ENCODE measurements around the gene AADACL2. TPM values are rescaled to one million over a fixed set of nuclear protein-coding genes. Genes with fewer than 3 reads are reported as not detected.

AADACL2 gene
- total and polyA plus RNA-seq, 9 of the 15 experiments (the other 6 are each of a cell fraction or from before 2014, with no cell fraction given), result not detected

DNA sequence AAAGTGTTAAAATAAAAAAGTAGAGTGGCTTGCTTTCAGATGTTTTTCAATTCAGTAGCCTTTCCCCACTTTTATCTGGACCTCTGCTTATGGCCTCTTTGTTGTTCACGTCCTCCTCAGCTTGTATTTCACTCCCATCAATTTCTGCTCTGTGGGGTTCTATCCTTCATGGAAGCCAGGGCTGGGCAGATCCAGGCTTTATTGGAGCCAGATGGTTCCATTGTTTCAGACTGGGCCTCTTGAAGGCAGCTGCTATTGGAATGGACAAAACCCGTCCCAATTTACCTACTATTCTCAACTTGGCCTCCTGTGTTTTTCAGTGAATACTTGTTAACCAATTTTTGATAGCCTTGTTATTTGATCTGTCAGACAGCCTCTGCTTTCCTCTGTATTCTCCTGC is 10.9 kb upstream of the AADACL2 start:
- intact Hi-C loops (cut with micrococcal nuclease) (no loop called here), in situ Hi-C loops (cut with MboI) (no loop called here)
- no peaks in the 10 kb centered on the region for H4K20me1 ChIP-seq (replicated peaks; ENCODE audit: control insufficient read depth, insufficient read depth, low read length)
- peaks cover 11% of the 10 kb centered on the region for H3K9me3 ChIP-seq (replicated peaks; ENCODE audit: control insufficient read depth, insufficient read depth, low read depth, low read length)
- H3K9ac ChIP-seq (ENCODE audit: insufficient read depth in 1 of 2, low read depth in 2 of 2, low read length in 2 of 2), result no peak overlapping the region
- no peak for DNase-seq (ENCODE audit: extremely low read depth in 1 of 4, low spot score in 3 of 4)
- no peak overlapping the region for H3K27ac ChIP-seq (ENCODE audit: extremely low read depth, low read depth, low read length)
- ChIA-PET POLR2A (no interaction called here), CTCF (ENCODE audit: low intra/inter-chr PET ratio) (no interaction called here)
- no peaks in the 10 kb centered on the region for H3K9me1 ChIP-seq (ENCODE audit: control insufficient read depth, insufficient read depth, low read length)
- H3K79me2 ChIP-seq (ENCODE audit: control insufficient read depth, insufficient read depth, low read length), result no peaks in the 10 kb centered on the region
- H3K4me3 ChIP-seq, result no peak overlapping the region
- no peaks in the 10 kb centered on the region for H3K36me3 ChIP-seq (ENCODE audit: control insufficient read depth, insufficient read depth, low read length)
- 26% methylated on average over 2 of the region's 2 CpGs for WGBS (ENCODE audit: insufficient coverage, low coverage, missing lambda C conversion rate)
- no peak for ATAC-seq
- no TSS peak for BruUV-seq (replicated peaks)
- peak overlapping the region; percentile 29 for H2AFZ ChIP-seq (ENCODE audit: low read depth, low read length)
- no peaks in the 10 kb centered on the region; a peak in 3 of 5 replicates for H3K4me1 ChIP-seq (replicated peaks in 1 of 2; ENCODE audit: control insufficient read depth in 2 of 2, insufficient read depth in 2 of 2, low read length in 2 of 2)
- TF ChIP-seq, protein P1, sequence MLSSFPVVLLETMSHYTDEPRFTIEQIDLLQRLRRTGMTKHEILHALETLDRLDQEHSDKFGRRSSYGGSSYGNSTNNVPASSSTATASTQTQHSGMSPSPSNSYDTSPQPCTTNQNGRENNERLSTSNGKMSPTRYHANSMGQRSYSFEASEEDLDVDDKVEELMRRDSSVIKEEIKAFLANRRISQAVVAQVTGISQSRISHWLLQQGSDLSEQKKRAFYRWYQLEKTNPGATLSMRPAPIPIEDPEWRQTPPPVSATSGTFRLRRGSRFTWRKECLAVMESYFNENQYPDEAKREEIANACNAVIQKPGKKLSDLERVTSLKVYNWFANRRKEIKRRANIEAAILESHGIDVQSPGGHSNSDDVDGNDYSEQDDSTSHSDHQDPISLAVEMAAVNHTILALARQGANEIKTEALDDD (IDR thresholded peaks at IDR 0.05), result no peak
- TF ChIP-seq CBX8 (IDR thresholded peaks at IDR 0.05; ENCODE audit: borderline replicate concordance, extremely low read depth, low read depth, low read length, poor library complexity, severe bottlenecking), result no peak
- no peak for TF ChIP-seq BRCA1 (IDR thresholded peaks at IDR 0.05)
- no peak for TF ChIP-seq BRCA1 (CRISPR knock-in tag; IDR thresholded peaks at IDR 0.05)
- no peak for TF ChIP-seq ZNF124 (CRISPR knock-in tag; IDR thresholded peaks at IDR 0.05)
- no peak for TF ChIP-seq RBFOX2 (IDR thresholded peaks at IDR 0.05; ENCODE audit: low read depth, low read length)
- TF ChIP-seq CHD1 (IDR thresholded peaks at IDR 0.05; ENCODE audit: low read length), result no peak
- no peak for TF ChIP-seq BHLHE40 (IDR thresholded peaks at IDR 0.05; ENCODE audit: low read length)
- TF ChIP-seq, protein P2, sequence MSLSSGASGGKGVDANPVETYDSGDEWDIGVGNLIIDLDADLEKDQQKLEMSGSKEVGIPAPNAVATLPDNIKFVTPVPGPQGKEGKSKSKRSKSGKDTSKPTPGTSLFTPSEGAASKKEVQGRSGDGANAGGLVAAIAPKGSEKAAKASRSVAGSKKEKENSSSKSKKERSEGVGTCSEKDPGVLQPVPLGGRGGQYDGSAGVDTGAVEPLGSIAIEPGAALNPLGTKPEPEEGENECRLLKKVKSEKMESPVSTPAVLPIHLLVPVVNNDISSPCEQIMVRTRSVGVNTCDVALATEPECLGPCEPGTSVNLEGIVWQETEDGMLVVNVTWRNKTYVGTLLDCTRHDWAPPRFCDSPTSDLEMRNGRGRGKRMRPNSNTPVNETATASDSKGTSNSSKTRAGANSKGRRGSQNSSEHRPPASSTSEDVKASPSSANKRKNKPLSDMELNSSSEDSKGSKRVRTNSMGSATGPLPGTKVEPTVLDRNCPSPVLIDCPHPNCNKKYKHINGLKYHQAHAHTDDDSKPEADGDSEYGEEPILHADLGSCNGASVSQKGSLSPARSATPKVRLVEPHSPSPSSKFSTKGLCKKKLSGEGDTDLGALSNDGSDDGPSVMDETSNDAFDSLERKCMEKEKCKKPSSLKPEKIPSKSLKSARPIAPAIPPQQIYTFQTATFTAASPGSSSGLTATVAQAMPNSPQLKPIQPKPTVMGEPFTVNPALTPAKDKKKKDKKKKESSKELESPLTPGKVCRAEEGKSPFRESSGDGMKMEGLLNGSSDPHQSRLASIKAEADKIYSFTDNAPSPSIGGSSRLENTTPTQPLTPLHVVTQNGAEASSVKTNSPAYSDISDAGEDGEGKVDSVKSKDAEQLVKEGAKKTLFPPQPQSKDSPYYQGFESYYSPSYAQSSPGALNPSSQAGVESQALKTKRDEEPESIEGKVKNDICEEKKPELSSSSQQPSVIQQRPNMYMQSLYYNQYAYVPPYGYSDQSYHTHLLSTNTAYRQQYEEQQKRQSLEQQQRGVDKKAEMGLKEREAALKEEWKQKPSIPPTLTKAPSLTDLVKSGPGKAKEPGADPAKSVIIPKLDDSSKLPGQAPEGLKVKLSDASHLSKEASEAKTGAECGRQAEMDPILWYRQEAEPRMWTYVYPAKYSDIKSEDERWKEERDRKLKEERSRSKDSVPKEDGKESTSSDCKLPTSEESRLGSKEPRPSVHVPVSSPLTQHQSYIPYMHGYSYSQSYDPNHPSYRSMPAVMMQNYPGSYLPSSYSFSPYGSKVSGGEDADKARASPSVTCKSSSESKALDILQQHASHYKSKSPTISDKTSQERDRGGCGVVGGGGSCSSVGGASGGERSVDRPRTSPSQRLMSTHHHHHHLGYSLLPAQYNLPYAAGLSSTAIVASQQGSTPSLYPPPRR (CRISPR knock-in tag; IDR thresholded peaks at IDR 0.05; ENCODE audit: borderline replicate concordance), result no peak
- TF ChIP-seq TAF9B (IDR thresholded peaks at IDR 0.05; ENCODE audit: partially characterized antibody), result no peak
- no peak for TF ChIP-seq ZNF316 (IDR thresholded peaks at IDR 0.05)
- H3K4me2 ChIP-seq (ENCODE audit: insufficient read depth, low read length), result no peak overlapping the region
- H3K27me3 ChIP-seq (ENCODE audit: control insufficient read depth in 2 of 2, insufficient read depth in 2 of 2, low read length in 2 of 2), result no peaks in the 10 kb centered on the region
- FAIRE-seq, result no peak
